Activated CD8-positive, alpha-beta T cell treated with anti-CD3 and anti-CD28 coated beads, Interleukin-2, amount 10 ng/mL, durations not matched to agents 7 days and 5 days (primary cell): ENCODE data around the gene DPP6. TPM values are rescaled to one million over a fixed set of nuclear protein-coding genes. Genes with fewer than 3 reads are reported as not detected.

Source experiments
- ATAC-seq: fragments of 150-1000 bp; cut with Tn5 transposase; one replicate; pipeline ENCODE4 v1.10.0; 2021; ENCODE audit warnings: moderate library complexity
- CTCF ChIA-PET: fragments of 350-600 bp; sonication (Branson Sonifier 250); formaldehyde crosslinking; loops from one replicate; lab custom pipeline; 2021; ENCODE audit warnings: antibody characterized with exemption; lab: Charles Lee
- POLR2A ChIA-PET: fragments of 350-600 bp; sonication (Branson Sonifier 250); formaldehyde crosslinking; loops from one replicate; lab custom pipeline; 2021; ENCODE audit warnings: antibody characterized with exemption; lab: Charles Lee
- DNase-seq: peaks from one replicate; pipeline ENCODE4 v3.0.0-alpha.2; 2020
- H3K27ac Mint-ChIP-seq: one replicate; pipeline ENCODE4 v1.8.0; 2021; ENCODE audit warnings: mild to moderate bottlenecking, mixed read lengths
- H3K27me3 Mint-ChIP-seq: one replicate; pipeline ENCODE4 v1.8.0; 2021; ENCODE audit warnings: low read depth, mixed read lengths
- H3K36me3 Mint-ChIP-seq: one replicate; pipeline ENCODE4 v1.8.0; 2021; ENCODE audit warnings: low read depth, mixed read lengths
- H3K4me1 Mint-ChIP-seq: one replicate; pipeline ENCODE4 v1.8.0; 2021; ENCODE audit warnings: low read depth, mixed read lengths
- H3K4me3 Mint-ChIP-seq: one replicate; pipeline ENCODE4 v1.8.0; 2021; ENCODE audit warnings: mild to moderate bottlenecking, mixed read lengths
- H3K9me3 Mint-ChIP-seq: one replicate; pipeline ENCODE4 v1.8.0; 2022; ENCODE audit warnings: mixed read lengths; ENCODE audit not compliant: insufficient read depth
- total RNA-seq, 2 experiments: library from RNA; stranded (reverse); gene quantifications; one replicate each; pipeline ENCODE4 v1.2.3, GENCODE V29; 2021

Gene DPP6
- total RNA-seq, 2 experiments from 2014 or later, result not detected

- Mint-ChIP-seq H3K9me3 (no peaks in the 10 kb centered on the region), H3K4me3 (no peak overlapping the region), H3K4me1 (no peaks in the 10 kb centered on the region), H3K27me3 (no peaks in the 10 kb centered on the region), H3K36me3 (no peaks in the 10 kb centered on the region), H3K27ac (no peak overlapping the region)
- POLR2A ChIA-PET, result no interaction called here
- no peak for DNase-seq
- ATAC-seq, result no peak
- CTCF ChIA-PET, result no interaction called here
Measured at GRCh38 chr7:154709840-154710520, 657.8 kb downstream of the DPP6 start.

GRCh38 chr7:154720016-154720415 is 667.8 kb downstream of the DPP6 start:
- no peaks in the 10 kb centered on the region for H3K36me3 Mint-ChIP-seq
- no peak overlapping the region for H3K4me3 Mint-ChIP-seq
- ATAC-seq (no peak), DNase-seq (no peak)
- ChIA-PET POLR2A (no interaction called here), CTCF (no interaction called here)
- H3K27ac Mint-ChIP-seq, result no peak overlapping the region
- no peaks in the 10 kb centered on the region for H3K4me1 Mint-ChIP-seq
- peaks cover 5% of the 10 kb centered on the region for H3K9me3 Mint-ChIP-seq
- no peaks in the 10 kb centered on the region for H3K27me3 Mint-ChIP-seq

- peaks cover 5% of the 10 kb centered on the region for H3K9me3 Mint-ChIP-seq
- H3K4me1 Mint-ChIP-seq, result no peaks in the 10 kb centered on the region
- ATAC-seq (no peak), DNase-seq (no peak)
- no peaks in the 10 kb centered on the region for H3K36me3 Mint-ChIP-seq
- no peak overlapping the region for H3K4me3 Mint-ChIP-seq
- no peaks in the 10 kb centered on the region for H3K27me3 Mint-ChIP-seq
- H3K27ac Mint-ChIP-seq, result no peak overlapping the region
- ChIA-PET CTCF (no interaction called here), POLR2A (no interaction called here)
Measured at GRCh38 chr7:154721086-154721485, 668.9 kb downstream of the DPP6 start.

- Mint-ChIP-seq H3K4me1 (no peaks in the 10 kb centered on the region), H3K4me3 (no peak overlapping the region), H3K36me3 (no peaks in the 10 kb centered on the region), H3K27ac (no peak overlapping the region), H3K27me3 (no peaks in the 10 kb centered on the region), H3K9me3 (no peaks in the 10 kb centered on the region)
- ATAC-seq (no peak), DNase-seq (no peak)
- CTCF ChIA-PET, result no interaction called here
- POLR2A ChIA-PET, result no interaction called here
Measured at GRCh38 chr7:154726368-154726767, 674.2 kb downstream of the DPP6 start.

- no peaks in the 10 kb centered on the region for H3K4me1 Mint-ChIP-seq
- H3K27me3 Mint-ChIP-seq, result no peaks in the 10 kb centered on the region
- POLR2A ChIA-PET, result no interaction called here
- H3K4me3 Mint-ChIP-seq, result no peak overlapping the region
- CTCF ChIA-PET, result no interaction called here
- ATAC-seq (no peak), DNase-seq (no peak)
- H3K9me3 Mint-ChIP-seq, result no peaks in the 10 kb centered on the region
- no peak overlapping the region for H3K27ac Mint-ChIP-seq
- H3K36me3 Mint-ChIP-seq, result no peaks in the 10 kb centered on the region
Measured at GRCh38 chr7:154729056-154729455, 676.9 kb downstream of the DPP6 start.

- CTCF ChIA-PET, result no interaction called here
- ATAC-seq, result no peak
- Mint-ChIP-seq H3K9me3 (no peaks in the 10 kb centered on the region), H3K36me3 (no peaks in the 10 kb centered on the region), H3K27ac (no peak overlapping the region), H3K27me3 (no peaks in the 10 kb centered on the region), H3K4me1 (no peaks in the 10 kb centered on the region), H3K4me3 (no peak overlapping the region)
- POLR2A ChIA-PET, result no interaction called here
- no peak for DNase-seq
Measured at GRCh38 chr7:154735766-154736165, 683.6 kb downstream of the DPP6 start.

GRCh38 chr7:154736389-154736788 is 684.2 kb downstream of the DPP6 start:
- no peak overlapping the region for H3K27ac Mint-ChIP-seq
- no peaks in the 10 kb centered on the region for H3K27me3 Mint-ChIP-seq
- CTCF ChIA-PET, result no interaction called here
- no peak for ATAC-seq
- no peaks in the 10 kb centered on the region for H3K9me3 Mint-ChIP-seq
- POLR2A ChIA-PET, result no interaction called here
- no peaks in the 10 kb centered on the region for H3K36me3 Mint-ChIP-seq
- DNase-seq, result no peak
- H3K4me3 Mint-ChIP-seq, result no peak overlapping the region
- no peaks in the 10 kb centered on the region for H3K4me1 Mint-ChIP-seq

GRCh38 chr7:154738216-154738615 is 686.0 kb downstream of the DPP6 start:
- H3K4me3 Mint-ChIP-seq, result no peak overlapping the region
- ATAC-seq, result no peak

GRCh38 chr7:154741131-154741530 is 688.9 kb downstream of the DPP6 start:
- H3K9me3 Mint-ChIP-seq, result no peaks in the 10 kb centered on the region
- ATAC-seq (no peak), DNase-seq (no peak)
- H3K4me3 Mint-ChIP-seq, result no peak overlapping the region
- ChIA-PET POLR2A (no interaction called here), CTCF (no interaction called here)
- no peaks in the 10 kb centered on the region for H3K36me3 Mint-ChIP-seq
- no peak overlapping the region for H3K27ac Mint-ChIP-seq
- H3K27me3 Mint-ChIP-seq, result no peaks in the 10 kb centered on the region
- no peaks in the 10 kb centered on the region for H3K4me1 Mint-ChIP-seq

More at GRCh38 chr7:154738216-154738615, 686.0 kb downstream of the DPP6 start:
- Mint-ChIP-seq H3K27ac (no peak overlapping the region), H3K9me3 (no peaks in the 10 kb centered on the region), H3K27me3 (no peaks in the 10 kb centered on the region), H3K4me1 (no peaks in the 10 kb centered on the region), H3K36me3 (no peaks in the 10 kb centered on the region)
- DNase-seq, result no peak
- CTCF ChIA-PET, result no interaction called here
- POLR2A ChIA-PET, result no interaction called here

GRCh38 chr7:154743206-154743605 is 691.0 kb downstream of the DPP6 start:
- ATAC-seq, result no peak
- ChIA-PET CTCF (no interaction called here), POLR2A (no interaction called here)
- DNase-seq, result no peak
- no peak overlapping the region for H3K4me3 Mint-ChIP-seq
- no peaks in the 10 kb centered on the region for H3K36me3 Mint-ChIP-seq
- H3K27me3 Mint-ChIP-seq, result no peaks in the 10 kb centered on the region
- no peaks in the 10 kb centered on the region for H3K4me1 Mint-ChIP-seq
- H3K9me3 Mint-ChIP-seq, result no peaks in the 10 kb centered on the region
- no peak overlapping the region for H3K27ac Mint-ChIP-seq

- POLR2A ChIA-PET, result no interaction called here
- peak; percentile 39 for DNase-seq
- Mint-ChIP-seq H3K36me3 (no peaks in the 10 kb centered on the region), H3K27ac (no peak overlapping the region), H3K4me3 (no peak overlapping the region), H3K4me1 (no peaks in the 10 kb centered on the region), H3K27me3 (no peaks in the 10 kb centered on the region), H3K9me3 (no peaks in the 10 kb centered on the region)
- CTCF ChIA-PET, result interaction anchor here (0.9 to 1.4 kb wide), 2 partner anchors 25 to 45 kb away, joined by 3 read pairs; no protein-coding TSS in a partner anchor
- ATAC-seq, result no peak
Measured at GRCh38 chr7:154744256-154744860, 692.2 kb downstream of the DPP6 start.

- ChIA-PET POLR2A (no interaction called here), CTCF (interaction anchor here (1.4 kb wide), 1 partner anchor 46 kb away, joined by 3 read pairs; no protein-coding TSS in a partner anchor)
- no peak for ATAC-seq
- Mint-ChIP-seq H3K9me3 (no peaks in the 10 kb centered on the region), H3K27ac (no peak overlapping the region), H3K27me3 (no peaks in the 10 kb centered on the region), H3K4me3 (no peak overlapping the region), H3K36me3 (no peaks in the 10 kb centered on the region), H3K4me1 (no peaks in the 10 kb centered on the region)
- DNase-seq, result no peak
Measured at GRCh38 chr7:154744861-154745258, 692.7 kb downstream of the DPP6 start.
